Measurements from ENCODE around the gene TF. TPM values are rescaled to one million over a fixed set of nuclear protein-coding genes. Genes with fewer than 3 reads are reported as not detected.

Gene TF
- under 0.01 and 0.30 TPM in 2 replicates for total RNA-seq (ENCODE audit: low replicate concordance)

DNA sequence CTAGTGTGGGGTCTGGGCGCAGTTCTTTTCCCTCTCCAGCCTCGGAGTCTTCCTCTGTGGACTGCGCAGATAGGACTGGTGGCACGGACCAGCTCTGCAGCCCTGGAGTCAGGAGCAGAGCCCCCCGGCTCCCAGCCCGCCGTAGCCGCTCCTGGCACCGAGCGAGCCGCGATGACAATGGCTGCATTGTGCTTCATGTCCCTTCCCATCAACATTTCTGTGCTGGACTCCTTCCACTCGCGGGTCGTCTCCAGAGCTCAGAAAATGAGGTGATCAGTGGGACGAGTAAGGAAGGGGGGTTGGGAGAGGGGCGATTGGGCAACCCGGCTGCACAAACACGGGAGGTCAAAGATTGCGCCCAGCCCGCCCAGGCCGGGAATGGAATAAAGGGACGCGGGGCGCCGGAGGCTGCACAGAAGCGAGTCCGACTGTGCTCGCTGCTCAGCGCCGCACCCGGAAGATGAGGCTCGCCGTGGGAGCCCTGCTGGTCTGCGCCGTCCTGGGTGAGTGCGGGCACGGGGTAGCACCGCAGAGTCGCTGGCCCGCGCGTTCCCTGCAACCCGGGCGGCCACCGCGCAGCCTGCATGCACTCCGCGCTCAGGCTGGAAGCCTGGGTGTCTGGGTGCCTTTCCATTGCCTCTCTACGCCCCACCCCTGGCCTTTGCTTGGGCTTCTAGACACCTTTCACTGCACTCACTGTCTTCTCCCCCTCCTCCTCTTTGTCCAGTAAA is at the start of gene TF:
Gene TF (plus strand): TSS at position 413 of the 731 bp plus-strand sequence. CDS start 48 bp downstream, at position 461.

DNA sequence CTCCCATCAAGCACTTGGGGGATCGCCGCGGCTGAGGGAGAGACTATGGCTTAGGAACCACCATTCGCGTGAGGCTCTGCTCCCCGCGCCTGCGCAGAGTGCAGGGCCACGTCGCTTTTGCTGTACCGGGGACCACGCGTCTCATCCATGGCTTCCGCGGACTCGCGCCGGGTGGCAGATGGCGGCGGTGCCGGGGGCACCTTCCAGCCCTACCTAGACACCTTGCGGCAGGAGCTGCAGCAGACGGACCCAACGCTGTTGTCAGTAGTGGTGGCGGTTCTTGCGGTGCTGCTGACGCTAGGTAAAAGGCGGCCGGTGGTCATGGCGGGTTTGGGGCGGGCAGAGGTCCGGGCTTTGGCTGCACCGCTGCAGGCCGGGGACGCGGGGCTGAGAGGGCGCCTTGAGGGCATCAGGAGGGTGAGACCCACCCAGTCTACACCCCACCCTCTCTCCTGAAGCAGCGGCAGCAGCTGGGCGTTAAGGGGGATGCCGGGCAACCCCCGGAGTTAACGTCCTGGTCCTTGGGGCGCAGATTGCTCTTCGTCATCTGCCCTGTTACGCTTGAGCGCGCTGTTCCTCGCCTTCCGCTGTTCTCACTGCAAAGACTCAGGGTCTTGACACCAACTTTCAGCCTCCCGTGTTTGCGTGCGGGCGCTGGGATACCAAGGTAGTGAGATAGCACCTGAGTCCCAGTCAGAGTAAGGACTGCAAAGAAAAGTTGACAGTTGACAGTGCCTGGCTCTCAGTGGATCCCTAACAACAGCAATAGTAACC is 59.7 kb downstream of the TF start, which contains the start of gene SRPRB:
Gene SRPRB (plus strand): TSS at position 114 of the 774 bp plus-strand sequence. CDS start 34 bp downstream, at position 148.

Other genes with a start within 250 kb of the TF start
- 69.4 and 135 TPM in 2 replicates for gene CDV3, start 172.7 kb upstream of the TF start, total RNA-seq (ENCODE audit: low replicate concordance)
- gene TOPBP1, start 84.5 kb upstream of the TF start, total RNA-seq (ENCODE audit: low replicate concordance), result 16.1 and 19.3 TPM in 2 replicates
- 52.4 and 91.9 TPM in 2 replicates for gene SRPRB, start 59.4 kb downstream of the TF start, total RNA-seq (ENCODE audit: low replicate concordance)
- 0.30 and 1.1 TPM in 2 replicates for gene RAB6B, start 149.5 kb downstream of the TF start, total RNA-seq (ENCODE audit: low replicate concordance)

All from smooth muscle cell of the coronary artery (primary cell).